ENCODE measurements around the gene SLN. TPM values are rescaled to one million over a fixed set of nuclear protein-coding genes. Genes with fewer than 3 reads are reported as not detected.

SLN gene
- total and polyA plus RNA-seq, 9 of the 15 experiments (the other 6 are each of a cell fraction or from before 2014, with no cell fraction given), result not detected

DNA sequence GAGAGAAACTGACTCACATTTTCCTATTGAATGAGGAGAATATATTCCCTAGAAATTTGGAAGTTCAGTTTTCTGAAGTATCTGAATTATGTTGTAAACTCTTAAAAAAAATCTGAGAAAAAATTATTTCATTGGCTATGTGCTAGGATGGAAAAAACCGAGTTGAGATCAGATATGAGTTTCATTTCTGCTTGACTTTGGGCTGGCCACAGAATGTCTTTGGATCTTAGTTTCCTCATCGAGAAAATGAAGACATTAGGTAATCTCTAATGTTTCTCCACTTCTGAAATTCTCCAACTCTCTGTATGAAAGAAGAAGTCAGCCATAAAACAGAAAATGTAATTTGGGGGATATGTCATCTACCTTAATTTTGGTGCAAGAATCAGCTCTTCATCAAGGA lies 28.8 kb downstream of the SLN start:
- no peak overlapping the region for H3K27ac ChIP-seq (ENCODE audit: extremely low read depth, low read depth, low read length)
- intact Hi-C loops (cut with micrococcal nuclease), result loop anchor here (10.0 kb wide), 1 partner anchor 92 kb away; no protein-coding TSS in a partner anchor
- DNase-seq (ENCODE audit: extremely low read depth in 1 of 4, low spot score in 3 of 4), result no peak
- no TSS peak for BruUV-seq (replicated peaks)
- H4K20me1 ChIP-seq (replicated peaks; ENCODE audit: control insufficient read depth, insufficient read depth, low read length), result no peaks in the 10 kb centered on the region
- in situ Hi-C loops (cut with MboI), result loop anchor here (10.0 kb wide), 1 partner anchor 128 kb away; no protein-coding TSS in a partner anchor
- peaks cover 3 to 5% of the 10 kb centered on the region in 2 experiments; a peak in 4 of 5 replicates for H3K27me3 ChIP-seq (ENCODE audit: control insufficient read depth in 2 of 2, insufficient read depth in 2 of 2, low read length in 2 of 2)
- no peak for FAIRE-seq
- 3% methylated on average over 2 of the region's 2 CpGs for WGBS (ENCODE audit: insufficient coverage, low coverage, missing lambda C conversion rate)
- no peaks in the 10 kb centered on the region for H3K9me3 ChIP-seq (replicated peaks; ENCODE audit: control insufficient read depth, insufficient read depth, low read depth, low read length)
- no peaks in the 10 kb centered on the region for H3K4me1 ChIP-seq (replicated peaks in 1 of 2; ENCODE audit: control insufficient read depth in 2 of 2, insufficient read depth in 2 of 2, low read length in 2 of 2)
- no peak overlapping the region for H3K4me3 ChIP-seq
- H3K9ac ChIP-seq (ENCODE audit: insufficient read depth in 1 of 2, low read depth in 2 of 2, low read length in 2 of 2), result no peak overlapping the region
- ChIA-PET POLR2A (interaction anchor here (1.6 kb wide), 1 partner anchor 12 kb away, joined by 6 read pairs; no protein-coding TSS in a partner anchor), CTCF (ENCODE audit: low intra/inter-chr PET ratio) (no interaction called here)
- H3K36me3 ChIP-seq (ENCODE audit: control insufficient read depth, insufficient read depth, low read length), result no peaks in the 10 kb centered on the region
- H2AFZ ChIP-seq (ENCODE audit: low read depth, low read length), result no peak overlapping the region
- no peaks in the 10 kb centered on the region for H3K9me1 ChIP-seq (ENCODE audit: control insufficient read depth, insufficient read depth, low read length)
- no peak for ATAC-seq
- no peaks in the 10 kb centered on the region for H3K79me2 ChIP-seq (ENCODE audit: control insufficient read depth, insufficient read depth, low read length)
- no peak overlapping the region for H3K4me2 ChIP-seq (ENCODE audit: insufficient read depth, low read length)
- TF ChIP-seq, protein P1, sequence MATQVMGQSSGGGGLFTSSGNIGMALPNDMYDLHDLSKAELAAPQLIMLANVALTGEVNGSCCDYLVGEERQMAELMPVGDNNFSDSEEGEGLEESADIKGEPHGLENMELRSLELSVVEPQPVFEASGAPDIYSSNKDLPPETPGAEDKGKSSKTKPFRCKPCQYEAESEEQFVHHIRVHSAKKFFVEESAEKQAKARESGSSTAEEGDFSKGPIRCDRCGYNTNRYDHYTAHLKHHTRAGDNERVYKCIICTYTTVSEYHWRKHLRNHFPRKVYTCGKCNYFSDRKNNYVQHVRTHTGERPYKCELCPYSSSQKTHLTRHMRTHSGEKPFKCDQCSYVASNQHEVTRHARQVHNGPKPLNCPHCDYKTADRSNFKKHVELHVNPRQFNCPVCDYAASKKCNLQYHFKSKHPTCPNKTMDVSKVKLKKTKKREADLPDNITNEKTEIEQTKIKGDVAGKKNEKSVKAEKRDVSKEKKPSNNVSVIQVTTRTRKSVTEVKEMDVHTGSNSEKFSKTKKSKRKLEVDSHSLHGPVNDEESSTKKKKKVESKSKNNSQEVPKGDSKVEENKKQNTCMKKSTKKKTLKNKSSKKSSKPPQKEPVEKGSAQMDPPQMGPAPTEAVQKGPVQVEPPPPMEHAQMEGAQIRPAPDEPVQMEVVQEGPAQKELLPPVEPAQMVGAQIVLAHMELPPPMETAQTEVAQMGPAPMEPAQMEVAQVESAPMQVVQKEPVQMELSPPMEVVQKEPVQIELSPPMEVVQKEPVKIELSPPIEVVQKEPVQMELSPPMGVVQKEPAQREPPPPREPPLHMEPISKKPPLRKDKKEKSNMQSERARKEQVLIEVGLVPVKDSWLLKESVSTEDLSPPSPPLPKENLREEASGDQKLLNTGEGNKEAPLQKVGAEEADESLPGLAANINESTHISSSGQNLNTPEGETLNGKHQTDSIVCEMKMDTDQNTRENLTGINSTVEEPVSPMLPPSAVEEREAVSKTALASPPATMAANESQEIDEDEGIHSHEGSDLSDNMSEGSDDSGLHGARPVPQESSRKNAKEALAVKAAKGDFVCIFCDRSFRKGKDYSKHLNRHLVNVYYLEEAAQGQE (IDR thresholded peaks at IDR 0.05; ENCODE audit: borderline replicate concordance), result no peak
- TF ChIP-seq, protein P1 (CRISPR knock-in tag; IDR thresholded peaks at IDR 0.05; ENCODE audit: low read depth), result no peak
- TF ChIP-seq RFX5 (IDR thresholded peaks at IDR 0.05; ENCODE audit: low read depth, low read length) (no peak), TCF3 (CRISPR knock-in tag; IDR thresholded peaks at IDR 0.05) (no peak), NBN (IDR thresholded peaks at IDR 0.05; ENCODE audit: low read depth) (no peak), SIX5 (IDR thresholded peaks at IDR 0.05; ENCODE audit: borderline replicate concordance in 1 of 2, insufficient read depth in 1 of 2, low read depth in 1 of 2, low read length in 2 of 2) (no peak), SMAD2 (IDR thresholded peaks at IDR 0.05; ENCODE audit: low read depth, low read length) (no peak), KLF10 (CRISPR knock-in tag; IDR thresholded peaks at IDR 0.05) (no peak), NCOA2 (IDR thresholded peaks at IDR 0.05; ENCODE audit: partially characterized antibody in 2 of 2) (no peak), FUS (optimal IDR thresholded peaks at IDR 0.05; ENCODE audit: low read depth, low read length) (no peak), PRPF4 (IDR thresholded peaks at IDR 0.05; ENCODE audit: insufficient read depth, low read depth, low read length, poor library complexity, severe bottlenecking) (no peak)
- TF ChIP-seq, protein P2, sequence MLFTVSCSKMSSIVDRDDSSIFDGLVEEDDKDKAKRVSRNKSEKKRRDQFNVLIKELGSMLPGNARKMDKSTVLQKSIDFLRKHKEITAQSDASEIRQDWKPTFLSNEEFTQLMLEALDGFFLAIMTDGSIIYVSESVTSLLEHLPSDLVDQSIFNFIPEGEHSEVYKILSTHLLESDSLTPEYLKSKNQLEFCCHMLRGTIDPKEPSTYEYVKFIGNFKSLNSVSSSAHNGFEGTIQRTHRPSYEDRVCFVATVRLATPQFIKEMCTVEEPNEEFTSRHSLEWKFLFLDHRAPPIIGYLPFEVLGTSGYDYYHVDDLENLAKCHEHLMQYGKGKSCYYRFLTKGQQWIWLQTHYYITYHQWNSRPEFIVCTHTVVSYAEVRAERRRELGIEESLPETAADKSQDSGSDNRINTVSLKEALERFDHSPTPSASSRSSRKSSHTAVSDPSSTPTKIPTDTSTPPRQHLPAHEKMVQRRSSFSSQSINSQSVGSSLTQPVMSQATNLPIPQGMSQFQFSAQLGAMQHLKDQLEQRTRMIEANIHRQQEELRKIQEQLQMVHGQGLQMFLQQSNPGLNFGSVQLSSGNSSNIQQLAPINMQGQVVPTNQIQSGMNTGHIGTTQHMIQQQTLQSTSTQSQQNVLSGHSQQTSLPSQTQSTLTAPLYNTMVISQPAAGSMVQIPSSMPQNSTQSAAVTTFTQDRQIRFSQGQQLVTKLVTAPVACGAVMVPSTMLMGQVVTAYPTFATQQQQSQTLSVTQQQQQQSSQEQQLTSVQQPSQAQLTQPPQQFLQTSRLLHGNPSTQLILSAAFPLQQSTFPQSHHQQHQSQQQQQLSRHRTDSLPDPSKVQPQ (CRISPR knock-in tag; IDR thresholded peaks at IDR 0.05; ENCODE audit: borderline replicate concordance), result no peak
